Measurements from ENCODE around the gene ATF2. TPM values are rescaled to one million over a fixed set of nuclear protein-coding genes. Genes with fewer than 3 reads are reported as not detected.

Gene ATF2
- total and polyA plus RNA-seq, 9 of the 15 experiments (the other 6 are each of a cell fraction or from before 2014, with no cell fraction given), result 24.2 to 111 (median 45.9) TPM

DNA sequence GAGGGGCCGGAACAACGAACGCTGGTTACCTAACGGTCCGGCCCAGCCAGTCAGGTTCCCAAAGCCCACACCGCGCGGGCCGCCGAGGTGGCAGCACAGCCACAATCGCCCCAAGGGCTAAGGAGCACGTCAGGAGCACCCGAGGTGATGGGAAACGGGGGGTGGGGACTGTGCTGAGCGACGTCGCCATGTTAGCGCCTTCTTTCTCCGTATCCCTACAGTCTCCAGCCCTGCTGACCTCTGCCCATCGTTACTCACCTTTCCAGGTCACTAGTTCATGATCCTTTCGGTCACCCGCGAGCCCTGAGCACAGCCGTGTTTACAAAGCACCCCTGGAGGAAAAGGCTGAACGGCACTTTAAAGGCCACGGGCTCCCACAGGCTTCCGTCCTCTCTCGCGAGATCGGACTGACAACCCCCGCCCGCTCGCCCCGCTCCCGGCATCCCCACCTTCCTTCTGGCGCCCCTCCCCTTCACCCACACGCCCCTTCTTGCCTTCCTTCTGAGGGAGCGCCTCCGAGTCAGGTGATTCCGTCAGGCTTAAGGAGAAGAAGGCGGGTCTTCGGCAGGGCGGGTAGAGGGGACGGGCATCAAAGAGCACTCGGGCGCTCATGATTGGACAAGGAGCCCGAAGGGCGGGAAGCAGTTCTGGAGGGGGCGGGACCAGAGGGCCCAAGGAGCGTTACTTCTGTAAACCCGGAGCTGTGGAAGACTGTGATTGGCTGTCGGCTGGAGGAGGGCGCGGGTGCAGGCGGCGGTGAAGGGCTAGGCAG is at the start of gene ATF2 (continued):
- TF ChIP-seq, protein P1, sequence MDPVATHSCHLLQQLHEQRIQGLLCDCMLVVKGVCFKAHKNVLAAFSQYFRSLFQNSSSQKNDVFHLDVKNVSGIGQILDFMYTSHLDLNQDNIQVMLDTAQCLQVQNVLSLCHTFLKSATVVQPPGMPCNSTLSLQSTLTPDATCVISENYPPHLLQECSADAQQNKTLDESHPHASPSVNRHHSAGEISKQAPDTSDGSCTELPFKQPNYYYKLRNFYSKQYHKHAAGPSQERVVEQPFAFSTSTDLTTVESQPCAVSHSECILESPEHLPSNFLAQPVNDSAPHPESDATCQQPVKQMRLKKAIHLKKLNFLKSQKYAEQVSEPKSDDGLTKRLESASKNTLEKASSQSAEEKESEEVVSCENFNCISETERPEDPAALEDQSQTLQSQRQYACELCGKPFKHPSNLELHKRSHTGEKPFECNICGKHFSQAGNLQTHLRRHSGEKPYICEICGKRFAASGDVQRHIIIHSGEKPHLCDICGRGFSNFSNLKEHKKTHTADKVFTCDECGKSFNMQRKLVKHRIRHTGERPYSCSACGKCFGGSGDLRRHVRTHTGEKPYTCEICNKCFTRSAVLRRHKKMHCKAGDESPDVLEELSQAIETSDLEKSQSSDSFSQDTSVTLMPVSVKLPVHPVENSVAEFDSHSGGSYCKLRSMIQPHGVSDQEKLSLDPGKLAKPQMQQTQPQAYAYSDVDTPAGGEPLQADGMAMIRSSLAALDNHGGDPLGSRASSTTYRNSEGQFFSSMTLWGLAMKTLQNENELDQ (CRISPR knock-in tag; IDR thresholded peaks at IDR 0.05; ENCODE audit: borderline replicate concordance), result no peak
- TF ChIP-seq ZNF707 (CRISPR knock-in tag; conservative IDR thresholded peaks at IDR 0.05) (no peak), ZNF655 (CRISPR knock-in tag; IDR thresholded peaks at IDR 0.05) (no peak), TRIM25 (IDR thresholded peaks at IDR 0.05; ENCODE audit: borderline replicate concordance) (peak; percentile 91; the same call in 1 of the 2 replicates), KLF1 (tag; IDR thresholded peaks at IDR 0.05) (0 out of 2 replicates have a peak, but pooled peaks have one; percentile 52), NFE2L1 (tag; IDR thresholded peaks at IDR 0.05; ENCODE audit: borderline replicate concordance, low read depth) (no peak), TEAD4 (IDR thresholded peaks at IDR 0.05; ENCODE audit: low read length) (no peak), TEAD4 (CRISPR knock-in tag; IDR thresholded peaks at IDR 0.05; ENCODE audit: borderline replicate concordance) (no peak), COPS2 (conservative IDR thresholded peaks at IDR 0.05) (no peak), HEY1 (CRISPR knock-in tag; IDR thresholded peaks at IDR 0.05; ENCODE audit: borderline replicate concordance) (0 out of 2 replicates have a peak, but pooled peaks have one; percentile 36), RBM34 (IDR thresholded peaks at IDR 0.05; ENCODE audit: borderline replicate concordance, insufficient read depth, low read length) (no peak), ZNF830 (CRISPR knock-in tag; IDR thresholded peaks at IDR 0.05) (no peak; the same call in 1 of the 2 replicates), ZFP1 (CRISPR knock-in tag; IDR thresholded peaks at IDR 0.05) (no peak), SREBF1 (IDR thresholded peaks at IDR 0.05; ENCODE audit: borderline replicate concordance, low read depth, low read length) (no peak; the same call in none of the 2 replicates), ETV6 (IDR thresholded peaks at IDR 0.05; ENCODE audit: borderline replicate concordance in 1 of 2, low read depth in 2 of 2, low read length in 1 of 2) (no peak), ETV6 (CRISPR knock-in tag; IDR thresholded peaks at IDR 0.05; ENCODE audit: borderline replicate concordance) (no peak), ZNF592 (IDR thresholded peaks at IDR 0.05) (no peak)
